Stomach (tissue), 9 donors: ENCODE measurements around the gene IFNGR1. TPM values are rescaled to one million over a fixed set of nuclear protein-coding genes. Genes with fewer than 3 reads are reported as not detected.

Experiments used
- DNase-seq, 2 donors: peaks; one replicate each; pipeline versions ENCODE4 v3.0.0 to v3.0.0-alpha.2; 2013 to 2019
- H3K27ac ChIP-seq, 5 donors: fragments of 200-600 bp in 4 of 5; sonication (generic) in 4 of 5; one replicate each; pipeline ENCODE4 v1.5.1; 2013 to 2019; ENCODE audit warnings: mild to moderate bottlenecking in 1 of 5, moderate library complexity in 1 of 5
- H3K27me3 ChIP-seq, 3 donors: fragments of 200-600 bp; sonication (generic); one replicate each; pipeline ENCODE4 v1.5.1; 2017 to 2019; ENCODE audit warnings: mixed run types in 1 of 3
- H3K36me3 ChIP-seq, 4 donors: fragments of 200-600 bp; sonication (generic); 1 replicate in 3 of 4; 2 replicates in 1 of 4; pipeline ENCODE4 v1.5.1; 2016 to 2019
- H3K4me1 ChIP-seq, 4 donors: fragments of 200-600 bp; sonication (generic); one replicate each; pipeline ENCODE4 v1.5.1; 2016 to 2019
- H3K4me3 ChIP-seq, 4 donors: fragments of 200-600 bp; sonication (generic) in 3 of 4; one replicate each; pipeline ENCODE4 v1.5.1; 2016 to 2019; ENCODE audit warnings: mild to moderate bottlenecking in 1 of 4
- H3K9me3 ChIP-seq, 4 donors: fragments of 200-600 bp; sonication (generic); one replicate each; pipeline ENCODE4 v1.5.1; 2016 to 2019
- CTCF ChIP-seq, 7 experiments: fragments of 450-650 bp in 4 of 7; fragments of 200-600 bp in 3 of 7; sonication (generic) in 3 of 7; IDR thresholded peaks; one replicate each; pipeline ENCODE4 v1.5.1; 2016 to 2019; ENCODE audit warnings: antibody characterized with exemption in 7 of 7, control low read depth in 2 of 7, mild to moderate bottlenecking in 1 of 7
- EP300 ChIP-seq: sonication (generic); formaldehyde crosslinking; IDR thresholded peaks from one replicate; pipeline ENCODE4 v1.6.1; 2017; ENCODE audit warnings: antibody characterized with exemption
- POLR2A ChIP-seq, 4 donors: fragments of 450-650 bp; IDR thresholded peaks; one replicate each; pipeline ENCODE4 v1.6.1; 2016; ENCODE audit warnings: antibody characterized with exemption in 4 of 4, control low read depth in 2 of 4, mild to moderate bottlenecking in 1 of 4, moderate library complexity in 1 of 4
- POLR2AphosphoS5 ChIP-seq, 3 donors: sonication (generic); formaldehyde crosslinking; IDR thresholded peaks; one replicate each; pipeline ENCODE4 v1.6.1; 2016; ENCODE audit warnings: antibody characterized with exemption in 3 of 3
- WGBS, 5 donors: extraction: QIAGEN DNeasy Blood & Tissue Kit in 3 of 5; methylation state at CpG; one replicate each; pipeline versions ENCODE4 v1.1.5 to v1.1.7; 2013 to 2018; 5-methylcytosine and 5-hydroxymethylcytosine counted together
- intact Hi-C: fragments of 100-400 bp; cut with DNase I; formaldehyde crosslinking; loops from one replicate; pipeline ENCODE4 v1.15.1; 2023; ENCODE audit warnings: low total_unique reads
- polyA plus RNA-seq, 3 donors: library from polyadenylated mRNA; stranded (reverse); fragments of 200-250 nt; gene quantifications; one replicate each; pipeline ENCODE4 v1.2.3, GENCODE V29; 2013
- total RNA-seq, 5 donors: library from RNA; depleted of rRNA; stranded (reverse); fragments of >200 nt; gene quantifications; one replicate each; pipeline versions ENCODE4 v1.1.0 to v1.2.3, GENCODE V29; 2014 to 2016
- donor health status: healthy with polysubstance abuse.
- donor health status: Bipolar disorder and iron deficiency.
- donor health status: healthy.

The IFNGR1 gene
- total and polyA plus RNA-seq, 8 donors, result 1.2 to 122 (median 30.0) TPM

- TF ChIP-seq CTCF (IDR thresholded peaks at IDR 0.05), result no peak
- TF ChIP-seq EP300, result no peak
- TF ChIP-seq POLR2AphosphoS5 (IDR thresholded peaks at IDR 0.05), result no peak
- no peak for TF ChIP-seq POLR2A (IDR thresholded peaks at IDR 0.05)
- Histone ChIP-seq H3K4me3 (no peak overlapping the region), H3K27ac (no peak overlapping the region), H3K4me1 (no peaks in the 10 kb centered on the region), H3K27me3 (no peaks in the 10 kb centered on the region), H3K36me3 (no peaks in the 10 kb centered on the region), H3K9me3 (peaks cover 0 to 61% (median 42%) of the 10 kb centered on the region in 4 donors)
- DNase-seq, result no peak
- intact Hi-C loops, result no loop called here
These were observed 36.5 kb downstream of the IFNGR1 start for GRCh38 chr6:137182654-137183073.

- Histone ChIP-seq H3K4me1 (no peaks in the 10 kb centered on the region), H3K27ac (no peak overlapping the region), H3K36me3 (no peaks in the 10 kb centered on the region), H3K9me3 (peaks cover 0 to 61% (median 42%) of the 10 kb centered on the region in 4 donors), H3K4me3 (no peak overlapping the region), H3K27me3 (no peaks in the 10 kb centered on the region)
- no peak for TF ChIP-seq POLR2AphosphoS5 (IDR thresholded peaks at IDR 0.05)
- no peak for TF ChIP-seq POLR2A (IDR thresholded peaks at IDR 0.05)
- no peak for TF ChIP-seq CTCF (IDR thresholded peaks at IDR 0.05)
- TF ChIP-seq EP300, result no peak
- 74 to 78% (median 76%) methylated on average over 3 of the region's 3 CpGs for WGBS, 5 donors
- intact Hi-C loops, result no loop called here
- DNase-seq, result no peak
These were observed 37.1 kb downstream of the IFNGR1 start for GRCh38 chr6:137181891-137182653.

- TF ChIP-seq POLR2AphosphoS5 (IDR thresholded peaks at IDR 0.05) (no peak), EP300 (no peak), POLR2A (IDR thresholded peaks at IDR 0.05) (no peak), CTCF (IDR thresholded peaks at IDR 0.05) (no peak)
- DNase-seq, result no peak
- intact Hi-C loops, result no loop called here
- no peak overlapping the region for H3K4me3 ChIP-seq
- WGBS, 5 donors, result 88 to 100% (median 96%) methylated on average over 1 of the region's 1 CpG
- no peak overlapping the region for H3K27ac ChIP-seq
- no peaks in the 10 kb centered on the region for H3K27me3 ChIP-seq
- H3K9me3 ChIP-seq, result peaks cover 0 to 23% (median 9%) of the 10 kb centered on the region in 4 donors
- H3K4me1 ChIP-seq, result no peaks in the 10 kb centered on the region
- no peaks in the 10 kb centered on the region for H3K36me3 ChIP-seq
These were observed 41.6 kb downstream of the IFNGR1 start for GRCh38 chr6:137177611-137178010.

- no peaks in the 10 kb centered on the region for H3K27me3 ChIP-seq
- H3K4me3 ChIP-seq, result no peak overlapping the region
- intact Hi-C loops, result no loop called here
- H3K27ac ChIP-seq, result no peak overlapping the region
- DNase-seq, result no peak
- H3K4me1 ChIP-seq, result no peaks in the 10 kb centered on the region
- TF ChIP-seq POLR2AphosphoS5 (IDR thresholded peaks at IDR 0.05) (no peak), POLR2A (IDR thresholded peaks at IDR 0.05) (no peak), EP300 (no peak), CTCF (IDR thresholded peaks at IDR 0.05) (no peak)
- no peaks in the 10 kb centered on the region for H3K36me3 ChIP-seq
- peaks cover 0 to 14% (median 5%) of the 10 kb centered on the region in 4 donors for H3K9me3 ChIP-seq
- 79 to 88% (median 84%) methylated on average over 5 of the region's 5 CpGs for WGBS, 5 donors
These were observed 42.5 kb downstream of the IFNGR1 start for GRCh38 chr6:137176729-137177128.
